ENCODE results near the gene SGMS2.
A peak's percentile ranks its signal among the peaks of the same experiment; 100 is the strongest.
"Not testable (repeated sequence)": the region's sequence is repeated elsewhere in the genome, so short reads cannot be mapped to it uniquely, and the experiment has no call there.

Gene SGMS2

GRCh38 chr4:107916623-107917022 lies 91.9 kb downstream of the SGMS2 start:
- no peak for DNase-seq

GRCh38 chr4:107917500-107917899 lies 92.8 kb downstream of the SGMS2 start:
- no peak for DNase-seq

- no peak for DNase-seq
Measured at GRCh38 chr4:107922486-107923473, 98.0 kb downstream of the SGMS2 start.

- DNase-seq: not testable (repeated sequence)
Measured at GRCh38 chr4:107925713-107926112, 101.0 kb downstream of the SGMS2 start.

- not testable (repeated sequence) for DNase-seq
Measured at GRCh38 chr4:107926875-107927274, 102.1 kb downstream of the SGMS2 start.

- peak; percentile 78 for DNase-seq
Measured at GRCh38 chr4:107930821-107931774, 106.4 kb downstream of the SGMS2 start, which contains the start of gene CYP2U1. CYP2U1 (plus strand) TSS chr4:107931549; CDS start chr4:107931644, 95 bp downstream.

GRCh38 chr4:107931775-107932321 lies 107.1 kb downstream of the SGMS2 start:
- DNase-seq: peak; percentile 11

- DNase-seq: no peak
Measured at GRCh38 chr4:107935246-107935645, 110.5 kb downstream of the SGMS2 start.

GRCh38 chr4:107937040-107937439 lies 112.3 kb downstream of the SGMS2 start:
- DNase-seq: no peak

- no peak for DNase-seq
Measured at GRCh38 chr4:107939307-107939706, 114.6 kb downstream of the SGMS2 start.

GRCh38 chr4:107945809-107946208 lies 121.1 kb downstream of the SGMS2 start:
- DNase-seq: no peak

GRCh38 chr4:107950746-107951540 lies 126.2 kb downstream of the SGMS2 start:
- no peak for DNase-seq

- DNase-seq: no peak
Measured at GRCh38 chr4:107951551-107951950, 126.8 kb downstream of the SGMS2 start.

- DNase-seq: no peak
Measured at GRCh38 chr4:107956011-107956410, 131.3 kb downstream of the SGMS2 start.
